ENCODE results near the gene PRRC1.
"Not testable (repeated sequence)": the region's sequence is repeated elsewhere in the genome, so short reads cannot be mapped to it uniquely, and the experiment has no call there.

The PRRC1 gene

GRCh38 chr5:127517480-127518318 is at the start of gene PRRC1:
TSS of gene PRRC1 (plus strand) at chr5:127517640. CDS start at chr5:127523480, 5,840 bp downstream.
- peak; percentile 59 to 68 for DNase-seq (ENCODE audit: low read depth in 2 of 2)

GRCh38 chr5:127471211-127471610 is 46.2 kb upstream of the PRRC1 start:
- no peak for DNase-seq (ENCODE audit: low read depth in 2 of 2)

GRCh38 chr5:127472700-127473099 is 44.7 kb upstream of the PRRC1 start:
- no peak for DNase-seq (ENCODE audit: low read depth in 2 of 2)

GRCh38 chr5:127486471-127486870 is 31.0 kb upstream of the PRRC1 start:
- DNase-seq (ENCODE audit: low read depth in 2 of 2) = no peak

GRCh38 chr5:127492854-127493738 is 24.3 kb upstream of the PRRC1 start:
- no peak for DNase-seq (ENCODE audit: low read depth in 2 of 2)

GRCh38 chr5:127498548-127498947 is 18.9 kb upstream of the PRRC1 start:
- no peak for DNase-seq (ENCODE audit: low read depth in 2 of 2)

GRCh38 chr5:127505905-127506304 is 11.5 kb upstream of the PRRC1 start:
- DNase-seq (ENCODE audit: low read depth in 2 of 2) = no peak

GRCh38 chr5:127506616-127507015 is 10.8 kb upstream of the PRRC1 start:
- no peak for DNase-seq (ENCODE audit: low read depth in 2 of 2)

- no peak for DNase-seq (ENCODE audit: low read depth in 2 of 2)
These were observed 8.6 kb upstream of the PRRC1 start for GRCh38 chr5:127508644-127509373.

- DNase-seq (ENCODE audit: low read depth in 2 of 2) = no peak
These were observed 4.0 kb upstream of the PRRC1 start for GRCh38 chr5:127513408-127513970.

GRCh38 chr5:127514816-127515215 is 2.6 kb upstream of the PRRC1 start:
- no peak for DNase-seq (ENCODE audit: low read depth in 2 of 2)

- no peak for DNase-seq (ENCODE audit: low read depth in 2 of 2)
These were observed 1.6 kb upstream of the PRRC1 start for GRCh38 chr5:127515693-127516440.

- DNase-seq (ENCODE audit: low read depth in 2 of 2) = no peak
These were observed 345 bp upstream of the PRRC1 start for GRCh38 chr5:127517110-127517479.

GRCh38 chr5:127518319-127518621 is 830 bp downstream of the PRRC1 start:
- no peak for DNase-seq (ENCODE audit: low read depth in 2 of 2)

GRCh38 chr5:127519527-127519926 is 2.1 kb downstream of the PRRC1 start:
- no peak for DNase-seq (ENCODE audit: low read depth in 2 of 2)

GRCh38 chr5:127521138-127521770 is 3.8 kb downstream of the PRRC1 start:
- DNase-seq (ENCODE audit: low read depth in 2 of 2) = no peak

GRCh38 chr5:127525181-127525580 is 7.7 kb downstream of the PRRC1 start:
- DNase-seq (ENCODE audit: low read depth in 2 of 2) = no peak

- no peak for DNase-seq (ENCODE audit: low read depth in 2 of 2)
These were observed 12.7 kb downstream of the PRRC1 start for GRCh38 chr5:127529904-127530682.

GRCh38 chr5:127536687-127537086 is 19.2 kb downstream of the PRRC1 start:
- no peak for DNase-seq (ENCODE audit: low read depth in 2 of 2)

- not testable (repeated sequence) for DNase-seq (ENCODE audit: low read depth in 2 of 2)
These were observed 23.1 kb downstream of the PRRC1 start for GRCh38 chr5:127540553-127540952.

Measured in stimulated activated CD8-positive, alpha-beta memory T cell treated with anti-CD3 and anti-CD28 coated beads, Interleukin-15, amount 100 ng/mL, for 4 hours (primary cell).